Endothelial cell of umbilical vein (primary cell): Measurements from ENCODE around the gene TSPAN4. TPM values are rescaled to one million over a fixed set of nuclear protein-coding genes. Genes with fewer than 3 reads are reported as not detected.

ENCODE experiments used
- BruUV-seq: library from RNA; stranded (reverse); fragments of 400-500 nt; replicated peaks from 2 replicates; lab custom pipeline; 2021; lab: Mats Ljungman, UMichigan
- CTCF ChIA-PET: fragments of 300-600, 350-600 bp; sonication (Branson Sonifier 250); formaldehyde crosslinking; loops from one replicate; lab custom pipeline; 2021; ENCODE audit warnings: antibody characterized with exemption, inconsistent platforms; lab: Charles Lee
- POLR2A ChIA-PET: fragments of 300-600, 350-600 bp; sonication (Branson Sonifier 250); formaldehyde crosslinking; loops from one replicate; lab custom pipeline; 2021; ENCODE audit warnings: antibody characterized with exemption, inconsistent platforms; lab: Charles Lee
- DNase-seq: peaks from one replicate; pipeline ENCODE4 v3.0.0-alpha.2; 2011; ENCODE audit warnings: low read depth, low spot score
- FAIRE-seq: peaks from 2 replicates; lab custom pipeline; 2011; peaks lifted over from hg19 to GRCh38; lab: Jason Lieb, UNC
- H2AFZ ChIP-seq: 2 replicates; pipeline ENCODE4 v1.6.0; 2012; ENCODE audit warnings: low read depth, low read length, control low read depth, inconsistent platforms
- H3K27ac ChIP-seq: 2 replicates; pipeline ENCODE4 v1.5.1; 2011; ENCODE audit warnings: low read depth, mild to moderate bottlenecking, control low read depth, low read length, moderate library complexity; ENCODE audit not compliant: insufficient read depth
- H3K27me3 ChIP-seq, 2 experiments: 2 replicates each; pipeline versions ENCODE4 v1.6.0 to v1.6.1; 2011; ENCODE audit warnings: low read length in 2 of 2, mixed read lengths in 1 of 2; ENCODE audit not compliant: control insufficient read depth in 2 of 2, insufficient read depth in 2 of 2
- H3K36me3 ChIP-seq, 2 experiments: 2 replicates in 1 of 2; 3 replicates in 1 of 2; pipeline ENCODE4 v1.5.1; 2011; ENCODE audit warnings: low read length in 2 of 2, mild to moderate bottlenecking in 1 of 2, moderate library complexity in 1 of 2; ENCODE audit not compliant: control insufficient read depth in 2 of 2, insufficient read depth in 2 of 2; ENCODE audit errors: extremely low read depth in 1 of 2
- H3K4me1 ChIP-seq: 3 replicates; pipeline ENCODE4 v1.5.1; 2011; ENCODE audit warnings: mild to moderate bottlenecking, low read length; ENCODE audit not compliant: control insufficient read depth, insufficient read depth; ENCODE audit errors: extremely low read depth
- H3K4me2 ChIP-seq: 2 replicates; pipeline ENCODE4 v1.6.1; 2011; ENCODE audit warnings: low read length, control low read depth, mixed read lengths; ENCODE audit not compliant: insufficient read depth
- H3K4me3 ChIP-seq, 3 experiments: fragments of 200-600 bp in 1 of 3; sonication (generic), shearing (Covaris generic) in 1 of 3; replicated peaks in 1 of 3; 2 replicates each; pipeline ENCODE4 v1.5.1; 2011 to 2016; ENCODE audit warnings: control low read depth in 3 of 3, low read length in 3 of 3, mild to moderate bottlenecking in 2 of 3, inconsistent platforms in 1 of 3, low read depth in 1 of 3, moderate library complexity in 1 of 3; ENCODE audit not compliant: insufficient read depth in 1 of 3
- H3K79me2 ChIP-seq: 2 replicates; pipeline ENCODE4 v1.6.0; 2012; ENCODE audit warnings: low read length, inconsistent platforms; ENCODE audit not compliant: control insufficient read depth, insufficient read depth
- H3K9ac ChIP-seq: replicated peaks from 2 replicates; pipeline ENCODE3; 2011; ENCODE audit warnings: low read length, control low read depth; ENCODE audit not compliant: insufficient read depth; ENCODE audit errors: extremely low read depth
- H3K9me1 ChIP-seq: replicated peaks from 3 replicates; pipeline ENCODE4 v1.6.0; 2011; ENCODE audit warnings: mild to moderate bottlenecking, low read length; ENCODE audit not compliant: control insufficient read depth, insufficient read depth; ENCODE audit errors: extremely low read depth
- H3K9me3 ChIP-seq: replicated peaks from 2 replicates; pipeline ENCODE4 v1.5.1; 2012; ENCODE audit warnings: low read length, inconsistent platforms; ENCODE audit not compliant: control insufficient read depth, insufficient read depth
- H4K20me1 ChIP-seq: replicated peaks from 2 replicates; pipeline ENCODE3; 2011; ENCODE audit warnings: mild to moderate bottlenecking, low read length; ENCODE audit not compliant: control insufficient read depth, insufficient read depth; ENCODE audit errors: extremely low read depth
- EZH2 ChIP-seq: IDR thresholded peaks from 2 replicates; pipeline ENCODE4 v1.6.1; 2012; ENCODE audit warnings: borderline replicate concordance, low read depth, mild to moderate bottlenecking, moderate library complexity, low read length, inconsistent platforms; ENCODE audit not compliant: severe bottlenecking
- FOS ChIP-seq: IDR thresholded peaks from 2 replicates; pipeline ENCODE4 v1.6.1; 2011; ENCODE audit warnings: mild to moderate bottlenecking, low read length, moderate library complexity, borderline replicate concordance; ENCODE audit not compliant: insufficient read depth
- JUN ChIP-seq: IDR thresholded peaks from 2 replicates; pipeline ENCODE4 v1.6.1; 2011; ENCODE audit warnings: borderline replicate concordance, low read depth; ENCODE audit not compliant: insufficient read length, insufficient read depth
- MYC ChIP-seq: IDR thresholded peaks from one replicate; pipeline ENCODE4 v1.6.1; 2011; ENCODE audit warnings: mild to moderate bottlenecking, low read depth, low read length
- POLR2A ChIP-seq: IDR thresholded peaks from 2 replicates; pipeline ENCODE4 v1.6.1; 2012; ENCODE audit warnings: low read depth, mild to moderate bottlenecking, control low read depth, low read length
- POLR2AphosphoS5 ChIP-seq: IDR thresholded peaks from 2 replicates; pipeline ENCODE4 v1.6.1; 2012; ENCODE audit warnings: low read depth, mild to moderate bottlenecking, control low read depth, low read length, moderate library complexity; ENCODE audit not compliant: insufficient read depth
- dilution Hi-C: fragments of 300-500 bp; cut with MboI; formaldehyde crosslinking; loops from one replicate; pipeline ENCODE4 v1.15.0; 2019; ENCODE audit warnings: low sequenced_read_pairs; ENCODE audit not compliant: extremely low pct_ligation_motif_present
- intact Hi-C: fragments of 100-400 bp; cut with micrococcal nuclease; formaldehyde crosslinking; loops from one replicate; pipeline ENCODE4 v1.10.0; 2022
- polyA plus RNA-seq, 4 experiments: library from polyadenylated mRNA; depleted of rRNA in 3 of 4; stranded (reverse) in 3 of 4; unstranded in 1 of 4; fragments of >200 nt; gene quantifications; 2 replicates each; pipeline versions ENCODE4 v1.2.1 to v1.2.3, GENCODE V29; 2011 to 2012; ENCODE audit warnings: missing spikeins in 1 of 4
- total RNA-seq: library from RNA; stranded (reverse); gene quantifications from 2 replicates; pipeline ENCODE4 v1.2.3, GENCODE V29; 2021
- TF ChIP-seq, protein P1 (sequence below): IDR thresholded peaks from 2 replicates; pipeline ENCODE4 v1.6.1; 2011; ENCODE audit not compliant: insufficient read depth, insufficient read length

The TSPAN4 gene
- total and polyA plus RNA-seq, 2 donors (not counting 3 experiments of a cell fraction or from before 2014, with no cell fraction given) = 114 to 199 TPM

GRCh38 chr11:808427-809286, 34.0 kb upstream of the TSPAN4 start:
- dilution Hi-C loops = no loop called here
- Histone ChIP-seq H4K20me1 (no peaks in the 10 kb centered on the region), H3K9me1 (no peaks in the 10 kb centered on the region), H3K4me2 (peak overlapping the region; percentile 96), H3K27ac (peak overlapping the region; percentile 97), H3K36me3 (peaks cover 5 to 22% of the 10 kb centered on the region in 2 experiments), H3K4me3 (peak overlapping the region; percentile 77 to 90 (median 80)), H3K27me3 (no peaks in the 10 kb centered on the region), H2AFZ (peak overlapping the region; percentile 77), H3K79me2 (peaks cover 41% of the 10 kb centered on the region), H3K9me3 (no peaks in the 10 kb centered on the region), H3K9ac (peak overlapping the region; percentile 97), H3K4me1 (peaks cover 34% of the 10 kb centered on the region)
- POLR2A ChIA-PET = interaction anchor here (0.9 to 1.8 kb wide), 4 partner anchors 11 to 34 kb away, joined by 3 to 23 read pairs (median 6); partner anchors contain the start of genes PNPLA2 and TSPAN4
- FAIRE-seq (no peak), DNase-seq (no peak)
- TSS peak; percentile 73 for BruUV-seq
- CTCF ChIA-PET = interaction anchor here (1.0 to 1.2 kb wide), 3 partner anchors 10 to 25 kb away, joined by 3 to 6 read pairs (median 4); partner anchors contain the start of genes PNPLA2 and SLC25A22
- intact Hi-C loops = loop anchor here (1.0 kb wide), 3 partner anchors 11 to 36 kb away; no protein-coding TSS in a partner anchor
- TF ChIP-seq FOS (no peak), POLR2A (peak; percentile 16)

GRCh38 chr11:809287-810039, 33.2 kb upstream of the TSPAN4 start, which contains the start of gene RPLP2:
Gene RPLP2, plus strand, starts transcription at chr11:809967. Its CDS starts 268 bp downstream, at chr11:810235.
- FAIRE-seq = peak; percentile 98
- H3K27ac ChIP-seq = peak within 1 kb of the TSS; percentile 97
- H2AFZ ChIP-seq = peak within 1 kb of the TSS; percentile 77
- H4K20me1 ChIP-seq = no peaks in the 10 kb centered on the region
- peak within 1 kb of the TSS; percentile 96 for H3K4me2 ChIP-seq
- ChIA-PET CTCF (interaction anchor here (1.0 to 1.2 kb wide), 3 partner anchors 10 to 26 kb away, joined by 3 to 6 read pairs (median 4); partner anchors contain the start of genes PNPLA2 and SLC25A22), POLR2A (interaction anchor here (0.9 to 1.8 kb wide), 4 partner anchors 10 to 34 kb away, joined by 3 to 23 read pairs (median 6); partner anchors contain the start of genes PNPLA2 and TSPAN4)
- H3K9me1 ChIP-seq = no peaks in the 10 kb centered on the region
- BruUV-seq = no TSS peak
- peak; percentile 66 for TF ChIP-seq MYC
- TF ChIP-seq JUN = peak; percentile 65
- TF ChIP-seq POLR2AphosphoS5 = peak; percentile 96
- no peak for TF ChIP-seq EZH2
- TF ChIP-seq, protein P1, sequence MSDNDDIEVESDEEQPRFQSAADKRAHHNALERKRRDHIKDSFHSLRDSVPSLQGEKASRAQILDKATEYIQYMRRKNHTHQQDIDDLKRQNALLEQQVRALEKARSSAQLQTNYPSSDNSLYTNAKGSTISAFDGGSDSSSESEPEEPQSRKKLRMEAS = peak; percentile 30
- TF ChIP-seq POLR2A = peak; percentile 92
- H3K79me2 ChIP-seq = peaks cover 41% of the 10 kb centered on the region
- peak within 1 kb of the TSS; percentile 77 to 90 (median 80) for H3K4me3 ChIP-seq
- H3K4me1 ChIP-seq = peaks cover 26% of the 10 kb centered on the region
- peak within 1 kb of the TSS; percentile 97 for H3K9ac ChIP-seq
- dilution Hi-C loops (no loop called here), intact Hi-C loops (loop anchor here (1.0 kb wide), 3 partner anchors 10 to 35 kb away; no protein-coding TSS in a partner anchor)
- H3K9me3 ChIP-seq = no peaks in the 10 kb centered on the region
- peaks cover 5 to 25% of the 10 kb centered on the region in 2 experiments for H3K36me3 ChIP-seq
- peak; percentile 96 for DNase-seq
- H3K27me3 ChIP-seq = no peaks in the 10 kb centered on the region
